Naive thymus-derived CD4-positive, alpha-beta T cell (primary cell): Measurements from ENCODE around the gene AHNAK. TPM values are rescaled to one million over a fixed set of nuclear protein-coding genes. Genes with fewer than 3 reads are reported as not detected.

ENCODE experiments used
- ATAC-seq: fragments of 150-1000 bp; cut with Tn5 transposase; 2 replicates; pipeline ENCODE4 v1.10.0; 2021; ENCODE audit warnings: mild to moderate bottlenecking, moderate library complexity
- CTCF ChIA-PET: fragments of 350-600 bp; sonication (Branson Sonifier 250); formaldehyde crosslinking; loops from one replicate; lab custom pipeline; 2021; ENCODE audit warnings: antibody characterized with exemption; lab: Charles Lee
- POLR2A ChIA-PET: fragments of 350-600 bp; sonication (Branson Sonifier 250); formaldehyde crosslinking; loops from one replicate; lab custom pipeline; 2021; ENCODE audit warnings: antibody characterized with exemption, inconsistent platforms; lab: Charles Lee
- DNase-seq, 9 donors: peaks; one replicate each; pipeline versions ENCODE4 v3.0.0 to v3.0.0-alpha.2; 2020 to 2022; ENCODE audit warnings: mixed read lengths in 1 of 9
- H3K27ac ChIP-seq: one replicate; pipeline ENCODE4 v1.7.0; 2013; ENCODE audit warnings: mild to moderate bottlenecking, low read depth, low read length, moderate library complexity
- H3K27me3 ChIP-seq, 2 donors: one replicate each; pipeline ENCODE4 v1.7.0; 2013; ENCODE audit warnings: low read length in 2 of 2, mild to moderate bottlenecking in 2 of 2, moderate library complexity in 2 of 2; ENCODE audit not compliant: control insufficient read depth in 2 of 2, insufficient read depth in 2 of 2
- H3K36me3 ChIP-seq, 3 experiments: 1 replicate in 2 of 3; 2 replicates in 1 of 3; pipeline ENCODE4 v1.7.0; 2013; ENCODE audit warnings: low read length in 3 of 3, mild to moderate bottlenecking in 3 of 3, moderate library complexity in 1 of 3; ENCODE audit not compliant: insufficient read depth in 3 of 3, control insufficient read depth in 2 of 3
- H3K4me1 ChIP-seq, 2 donors: one replicate each; pipeline ENCODE4 v1.7.0; 2013; ENCODE audit warnings: low read length in 2 of 2, mild to moderate bottlenecking in 2 of 2, moderate library complexity in 1 of 2; ENCODE audit not compliant: control insufficient read depth in 2 of 2, insufficient read depth in 2 of 2
- H3K4me3 ChIP-seq: 2 replicates; pipeline ENCODE4 v1.7.0; 2013; ENCODE audit warnings: mild to moderate bottlenecking, low read length
- H3K9me3 ChIP-seq, 3 experiments: 1 replicate in 2 of 3; 2 replicates in 1 of 3; pipeline ENCODE4 v1.7.0; 2013; ENCODE audit warnings: low read length in 3 of 3; ENCODE audit not compliant: control insufficient read depth in 2 of 3
- H3K27ac Mint-ChIP-seq, 9 donors: one replicate each; pipeline ENCODE4 v1.8.0; 2020 to 2022; ENCODE audit warnings: mixed read lengths in 9 of 9, mild to moderate bottlenecking in 8 of 9, moderate library complexity in 5 of 9, inconsistent platforms in 2 of 9
- H3K27me3 Mint-ChIP-seq, 5 donors: one replicate each; pipeline ENCODE4 v1.8.0; 2021 to 2022; ENCODE audit warnings: mixed read lengths in 5 of 5, mild to moderate bottlenecking in 1 of 5
- H3K36me3 Mint-ChIP-seq, 5 donors: one replicate each; pipeline ENCODE4 v1.8.0; 2020 to 2022; ENCODE audit warnings: mixed read lengths in 5 of 5, mild to moderate bottlenecking in 3 of 5, inconsistent platforms in 1 of 5
- H3K4me1 Mint-ChIP-seq, 7 donors: one replicate each; pipeline ENCODE4 v1.8.0; 2020 to 2022; ENCODE audit warnings: mixed read lengths in 7 of 7, mild to moderate bottlenecking in 3 of 7, inconsistent platforms in 1 of 7
- H3K4me3 Mint-ChIP-seq, 10 donors: one replicate each; pipeline ENCODE4 v1.8.0; 2020 to 2022; ENCODE audit warnings: mild to moderate bottlenecking in 10 of 10, mixed read lengths in 10 of 10, moderate library complexity in 6 of 10, inconsistent platforms in 2 of 10
- H3K9me3 Mint-ChIP-seq, 11 donors: one replicate each; pipeline ENCODE4 v1.8.0; 2020 to 2022; ENCODE audit warnings: mixed read lengths in 11 of 11, mild to moderate bottlenecking in 4 of 11, inconsistent platforms in 1 of 11, moderate library complexity in 1 of 11
- intact Hi-C, 2 donors: fragments of 100-400 bp; cut with micrococcal nuclease; formaldehyde crosslinking; loops; one replicate each; pipeline ENCODE4 v1.15.1; 2023
- polyA plus RNA-seq, 2 donors: library from polyadenylated mRNA; unstranded; fragments of 300-500 nt; fragmentation: Illumina TruSeq; gene quantifications; one replicate each; pipeline ENCODE4 v1.2.3, GENCODE V29; 2021
- total RNA-seq, 6 experiments: library from RNA in 5 of 6; stranded (reverse) in 5 of 6; gene quantifications; 1 replicate in 5 of 6; 2 replicates in 1 of 6; pipeline ENCODE4 v1.2.3 and lab custom pipeline; 2021 to 2026

AHNAK gene
- total and polyA plus RNA-seq, 7 experiments from 2014 or later = 6.7 to 622 (median 233) TPM

DNA sequence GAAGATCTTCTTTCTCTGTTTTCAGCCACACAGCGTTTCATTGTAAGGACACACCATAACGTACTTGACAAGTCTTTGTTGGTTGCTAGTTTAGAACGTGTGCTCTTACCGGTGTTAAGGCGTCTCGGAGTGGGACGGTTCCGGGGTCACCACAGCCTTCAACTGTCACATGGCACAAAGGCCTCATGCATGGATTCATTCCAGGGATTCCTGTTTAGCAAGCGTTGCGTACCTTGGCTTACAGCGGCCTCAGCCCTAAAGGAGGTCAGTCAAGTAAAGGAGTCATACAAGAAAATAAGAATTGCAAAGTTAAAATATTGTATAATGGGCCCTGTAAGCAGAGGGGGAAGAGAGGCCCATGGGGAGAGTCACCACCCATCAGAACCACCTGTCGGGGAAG lies 130.0 kb downstream of the AHNAK start:
- H3K9me3 Mint-ChIP-seq = no peaks in the 10 kb centered on the region
- Histone ChIP-seq H3K9me3 (no peaks in the 10 kb centered on the region), H3K36me3 (no peaks in the 10 kb centered on the region), H3K27ac (no peak overlapping the region), H3K27me3 (no peaks in the 10 kb centered on the region), H3K4me1 (no peaks in the 10 kb centered on the region), H3K4me3 (no peak overlapping the region)
- intact Hi-C loops = no loop called here
- no peak for DNase-seq
- H3K27ac Mint-ChIP-seq = peak overlapping the region in 2 of 9 donors; percentile 23 to 33
- no peak overlapping the region for H3K4me3 Mint-ChIP-seq
- peaks cover 0 to 3% (median 0%) of the 10 kb centered on the region in 7 donors for H3K4me1 Mint-ChIP-seq
- ChIA-PET CTCF (no interaction called here), POLR2A (interaction anchor here (1.1 kb wide), 1 partner anchor 13 kb away, joined by 3 read pairs; no protein-coding TSS in a partner anchor)
- H3K36me3 Mint-ChIP-seq = no peaks in the 10 kb centered on the region
- no peak for ATAC-seq
- H3K27me3 Mint-ChIP-seq = peaks cover 0 to under 1% (median 0%) of the 10 kb centered on the region in 5 donors

DNA sequence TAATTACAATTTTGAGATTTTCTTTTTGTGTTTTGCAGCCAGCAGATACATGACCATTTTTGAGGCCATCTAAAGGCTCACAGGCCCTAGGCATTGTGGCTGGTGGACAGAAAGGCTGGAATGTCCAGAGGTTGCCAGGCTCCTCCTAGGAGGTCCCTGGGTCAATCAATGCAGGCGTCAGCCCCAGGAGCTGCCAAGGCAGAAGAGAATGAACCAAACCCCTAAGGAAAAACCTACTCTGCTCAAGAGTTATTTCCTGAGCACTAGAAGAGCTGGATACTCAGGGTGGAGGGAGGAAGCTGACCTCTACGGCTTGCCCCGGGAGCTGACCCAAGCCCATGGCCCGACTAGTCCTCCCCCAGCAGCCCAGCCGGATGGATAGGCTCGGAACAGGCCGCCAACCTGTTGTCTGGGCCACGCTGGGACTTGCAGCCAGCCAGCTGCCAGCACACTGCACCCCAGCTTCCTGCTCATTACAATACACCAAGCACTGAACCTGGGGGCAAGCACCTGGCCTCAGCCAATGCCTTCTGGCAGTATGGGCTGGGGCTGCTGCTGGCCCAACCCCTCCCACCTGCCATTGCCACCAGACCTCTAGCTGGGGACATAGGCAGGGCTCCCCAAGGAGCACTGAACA lies 133.4 kb downstream of the AHNAK start:
- H3K9me3 Mint-ChIP-seq = no peaks in the 10 kb centered on the region
- no peak for ATAC-seq
- no peaks in the 10 kb centered on the region for H3K36me3 ChIP-seq
- H3K4me3 Mint-ChIP-seq = no peak overlapping the region
- H3K4me3 ChIP-seq = no peak overlapping the region
- H3K27me3 ChIP-seq = no peaks in the 10 kb centered on the region
- no peaks in the 10 kb centered on the region for H3K9me3 ChIP-seq
- DNase-seq = no peak
- H3K4me1 Mint-ChIP-seq = peaks cover 0 to 3% (median 0%) of the 10 kb centered on the region in 7 donors
- H3K4me1 ChIP-seq = no peaks in the 10 kb centered on the region
- no peak overlapping the region for H3K27ac Mint-ChIP-seq
- ChIA-PET CTCF (interaction anchor here (0.6 to 0.7 kb wide), 2 partner anchors 87 to 305 kb away, joined by 3 read pairs; no protein-coding TSS in a partner anchor), POLR2A (no interaction called here)
- no peak overlapping the region for H3K27ac ChIP-seq
- intact Hi-C loops = no loop called here
- H3K27me3 Mint-ChIP-seq = peaks cover 0 to 2% (median 0%) of the 10 kb centered on the region in 5 donors
- H3K36me3 Mint-ChIP-seq = no peaks in the 10 kb centered on the region

DNA sequence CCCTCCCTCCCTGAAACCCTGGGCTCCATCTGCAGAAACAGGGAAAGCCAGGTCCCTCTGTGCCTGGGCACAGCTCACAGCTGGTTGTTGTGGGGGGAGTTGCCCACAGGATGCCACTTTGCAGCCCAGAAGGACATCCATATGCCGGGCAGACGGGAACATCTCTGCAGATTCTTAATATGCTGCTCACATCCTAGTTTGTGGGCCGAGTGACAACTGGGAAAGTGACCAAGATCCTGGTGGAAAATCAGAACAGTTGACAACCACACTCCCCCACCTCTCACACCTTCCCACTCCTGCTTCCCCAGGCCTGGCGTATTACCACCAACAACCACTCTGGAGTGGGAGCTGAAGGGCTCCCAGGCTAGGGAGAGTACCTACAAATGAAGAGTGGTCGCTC lies 135.1 kb downstream of the AHNAK start:
- Mint-ChIP-seq H3K27ac (no peak overlapping the region), H3K4me1 (peaks cover 0 to 3% (median 0%) of the 10 kb centered on the region in 7 donors), H3K27me3 (peaks cover 0 to 2% (median 0%) of the 10 kb centered on the region in 5 donors), H3K36me3 (no peaks in the 10 kb centered on the region), H3K9me3 (no peaks in the 10 kb centered on the region), H3K4me3 (no peak overlapping the region)
- H3K27me3 ChIP-seq = no peaks in the 10 kb centered on the region
- ATAC-seq (no peak), DNase-seq (no peak)
- no peaks in the 10 kb centered on the region for H3K4me1 ChIP-seq
- POLR2A ChIA-PET = no interaction called here
- H3K9me3 ChIP-seq = no peaks in the 10 kb centered on the region
- H3K4me3 ChIP-seq = no peak overlapping the region
- H3K27ac ChIP-seq = no peak overlapping the region
- CTCF ChIA-PET = interaction anchor here (1.4 kb wide), 1 partner anchor 133 kb away, joined by 3 read pairs; no protein-coding TSS in a partner anchor
- intact Hi-C loops = no loop called here
- no peaks in the 10 kb centered on the region for H3K36me3 ChIP-seq

DNA sequence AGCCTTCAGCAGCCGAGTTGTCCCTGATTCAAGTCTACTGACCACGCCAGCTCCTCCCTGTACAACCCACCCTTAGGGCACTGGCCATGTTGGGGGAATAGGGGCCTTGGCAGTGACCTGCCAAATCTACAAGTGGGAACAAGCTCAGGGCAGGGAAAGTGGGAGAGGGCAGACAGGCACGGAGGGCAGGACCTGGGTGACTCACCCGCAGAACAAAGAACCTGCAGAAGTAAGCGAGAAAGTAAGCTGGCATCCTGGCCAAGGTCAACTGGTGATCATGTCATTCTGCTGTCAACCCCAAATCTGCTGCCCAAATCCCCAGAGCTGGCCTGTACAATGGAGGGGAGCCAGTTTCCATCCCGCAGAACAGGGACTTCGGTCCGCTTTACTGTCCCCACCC lies 135.6 kb downstream of the AHNAK start:
- Mint-ChIP-seq H3K4me1 (peaks cover 0 to 3% (median 0%) of the 10 kb centered on the region in 7 donors), H3K4me3 (no peak overlapping the region), H3K27ac (no peak overlapping the region), H3K9me3 (no peaks in the 10 kb centered on the region), H3K27me3 (peaks cover 0 to 2% (median 0%) of the 10 kb centered on the region in 5 donors), H3K36me3 (no peaks in the 10 kb centered on the region)
- DNase-seq (no peak), ATAC-seq (no peak)
- Histone ChIP-seq H3K27me3 (no peaks in the 10 kb centered on the region), H3K9me3 (no peaks in the 10 kb centered on the region), H3K4me1 (no peaks in the 10 kb centered on the region), H3K27ac (no peak overlapping the region), H3K4me3 (no peak overlapping the region), H3K36me3 (no peaks in the 10 kb centered on the region)
- POLR2A ChIA-PET = interaction anchor here (1.1 kb wide), 1 partner anchor 11 kb away, joined by 3 read pairs; no protein-coding TSS in a partner anchor
- CTCF ChIA-PET = interaction anchor here (1.4 kb wide), 1 partner anchor 134 kb away, joined by 3 read pairs; no protein-coding TSS in a partner anchor
- intact Hi-C loops = no loop called here

DNA sequence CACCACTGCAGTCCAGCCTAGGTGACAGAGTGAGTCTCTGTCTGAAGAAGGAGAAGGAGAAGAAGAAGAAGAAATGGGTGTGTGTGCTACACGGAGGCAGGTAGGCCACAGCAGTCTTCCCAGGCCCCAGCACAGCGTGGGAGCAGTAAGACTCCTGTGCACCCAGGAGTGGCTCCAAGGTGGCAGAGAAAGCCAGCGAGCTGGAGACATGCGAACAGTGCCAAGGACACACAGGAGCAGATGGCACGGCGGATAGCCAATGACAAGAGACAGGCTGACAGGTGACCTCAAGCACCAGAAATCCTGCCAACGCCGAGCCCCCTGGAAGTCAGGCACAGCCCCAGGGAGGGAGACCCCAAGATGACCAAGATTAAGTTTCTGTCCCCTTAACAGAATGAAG lies 136.8 kb downstream of the AHNAK start:
- H3K27ac Mint-ChIP-seq = peak overlapping the region in 1 of 9 donors; percentile 38
- H3K9me3 Mint-ChIP-seq = no peaks in the 10 kb centered on the region
- POLR2A ChIA-PET = interaction anchor here (0.9 to 1.1 kb wide), 2 partner anchors 10 to 132 kb away, joined by 3 read pairs; no protein-coding TSS in a partner anchor

DNA sequence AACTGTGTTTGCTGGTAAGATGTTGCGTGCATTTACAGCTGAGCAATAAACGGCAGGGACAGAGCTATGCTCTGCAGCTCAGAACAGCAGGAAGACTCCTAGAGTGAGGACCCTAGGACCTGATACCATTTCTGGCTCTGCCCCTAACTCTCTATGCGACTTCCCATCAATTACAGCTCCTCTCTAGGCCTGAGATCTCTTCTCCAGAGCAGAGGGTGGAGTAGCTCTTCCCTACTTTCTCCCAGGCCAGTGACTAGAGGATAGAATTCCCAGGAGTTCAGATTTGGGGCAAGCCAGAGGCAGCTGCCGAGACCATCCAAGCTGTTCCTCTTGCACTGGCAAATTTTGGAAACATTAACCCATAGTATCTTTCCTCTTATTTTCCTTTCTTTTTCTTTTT lies 140.6 kb downstream of the AHNAK start:
- Histone ChIP-seq H3K27me3 (no peaks in the 10 kb centered on the region), H3K27ac (no peak overlapping the region), H3K9me3 (no peaks in the 10 kb centered on the region), H3K36me3 (no peaks in the 10 kb centered on the region), H3K4me1 (peaks cover 18 to 23% of the 10 kb centered on the region in 2 donors), H3K4me3 (no peak overlapping the region)
- Mint-ChIP-seq H3K4me3 (no peak overlapping the region), H3K9me3 (peaks cover 0 to 2% (median 0%) of the 10 kb centered on the region in 11 donors), H3K27ac (peak overlapping the region in 1 of 9 donors; percentile 25), H3K27me3 (peaks cover 0 to 2% (median 0%) of the 10 kb centered on the region in 5 donors), H3K4me1 (peaks cover 16 to 35% (median 23%) of the 10 kb centered on the region in 7 donors), H3K36me3 (peaks cover 0 to 2% (median 0%) of the 10 kb centered on the region in 5 donors)
- POLR2A ChIA-PET = interaction anchor here (0.6 to 0.8 kb wide), 2 partner anchors 138 to 353 kb away, joined by 3 read pairs; no protein-coding TSS in a partner anchor
- CTCF ChIA-PET = interaction anchor here (0.6 to 0.7 kb wide), 2 partner anchors 28 to 275 kb away, joined by 3 to 4 read pairs; no protein-coding TSS in a partner anchor
- DNase-seq (no peak), ATAC-seq (no peak)
- intact Hi-C loops = no loop called here

More for the DNA sequence above, 136.8 kb downstream of the AHNAK start:
- DNase-seq = no peak
- Mint-ChIP-seq H3K4me3 (no peak overlapping the region), H3K36me3 (no peaks in the 10 kb centered on the region), H3K27me3 (peaks cover 0 to 2% (median 0%) of the 10 kb centered on the region in 5 donors), H3K4me1 (peaks cover 0 to 3% (median 0%) of the 10 kb centered on the region in 7 donors)
- intact Hi-C loops = no loop called here
- Histone ChIP-seq H3K4me3 (no peak overlapping the region), H3K27me3 (no peaks in the 10 kb centered on the region), H3K9me3 (no peaks in the 10 kb centered on the region), H3K4me1 (no peaks in the 10 kb centered on the region), H3K27ac (no peak overlapping the region), H3K36me3 (no peaks in the 10 kb centered on the region)
- CTCF ChIA-PET = interaction anchor here (1.2 to 1.4 kb wide), 2 partner anchors 14 to 135 kb away, joined by 3 to 7 read pairs; no protein-coding TSS in a partner anchor
- ATAC-seq = no peak
